ENCODE measurements around the gene TENT4B.
"Not testable (repeated sequence)": the region's sequence is repeated elsewhere in the genome, so short reads cannot be mapped to it uniquely, and the experiment has no call there.

TENT4B gene

GRCh38 chr16:50234771-50235556 lies 81.9 kb downstream of the TENT4B start:
- no peak for DNase-seq (ENCODE audit: low read depth in 2 of 2)

- DNase-seq (ENCODE audit: low read depth in 2 of 2) = no peak
Observed at GRCh38 chr16:50235581-50235980, 82.5 kb downstream of the TENT4B start.

- no peak for DNase-seq (ENCODE audit: low read depth in 2 of 2)
Observed at GRCh38 chr16:50238314-50238713, 85.2 kb downstream of the TENT4B start.

- DNase-seq (ENCODE audit: low read depth in 2 of 2) = no peak
Observed at GRCh38 chr16:50238868-50239301, 85.8 kb downstream of the TENT4B start.

GRCh38 chr16:50243024-50243423 lies 89.9 kb downstream of the TENT4B start:
- not testable (repeated sequence) for DNase-seq (ENCODE audit: low read depth in 2 of 2)

GRCh38 chr16:50244140-50244503 lies 91.0 kb downstream of the TENT4B start:
- DNase-seq (ENCODE audit: low read depth in 2 of 2) = no peak

GRCh38 chr16:50244504-50245416 lies 91.7 kb downstream of the TENT4B start:
- DNase-seq (ENCODE audit: low read depth in 2 of 2) = no peak

- peak; percentile 69 to 72 for DNase-seq (ENCODE audit: low read depth in 2 of 2)
Observed at GRCh38 chr16:50245417-50246298, 92.6 kb downstream of the TENT4B start.

GRCh38 chr16:50246299-50247122 lies 93.4 kb downstream of the TENT4B start:
- DNase-seq (ENCODE audit: low read depth in 2 of 2) = no peak

- DNase-seq (ENCODE audit: low read depth in 2 of 2) = no peak
Observed at GRCh38 chr16:50247123-50247905, 94.2 kb downstream of the TENT4B start.

GRCh38 chr16:50247906-50248608 lies 95.0 kb downstream of the TENT4B start:
- no peak for DNase-seq (ENCODE audit: low read depth in 2 of 2)

- no peak for DNase-seq (ENCODE audit: low read depth in 2 of 2)
Observed at GRCh38 chr16:50248845-50249244, 95.7 kb downstream of the TENT4B start.

- DNase-seq (ENCODE audit: low read depth in 2 of 2) = no peak
Observed at GRCh38 chr16:50251375-50252081, 98.4 kb downstream of the TENT4B start.

- DNase-seq (ENCODE audit: low read depth in 2 of 2) = no peak
Observed at GRCh38 chr16:50252082-50252611, 99.0 kb downstream of the TENT4B start.

- no peak for DNase-seq (ENCODE audit: low read depth in 2 of 2)
Observed at GRCh38 chr16:50252874-50253513, 99.9 kb downstream of the TENT4B start.

- DNase-seq (ENCODE audit: low read depth in 2 of 2) = no peak
Observed at GRCh38 chr16:50253514-50253910, 100.4 kb downstream of the TENT4B start.

- no peak for DNase-seq (ENCODE audit: low read depth in 2 of 2)
Observed at GRCh38 chr16:50254072-50254471, 101.0 kb downstream of the TENT4B start.

GRCh38 chr16:50255538-50255937 lies 102.4 kb downstream of the TENT4B start:
- DNase-seq (ENCODE audit: low read depth in 2 of 2) = no peak

Measured in stimulated activated CD8-positive, alpha-beta memory T cell treated with anti-CD3 and anti-CD28 coated beads, Interleukin-7, amount 100 ng/mL, for 4 hours (primary cell).